IMR-90 (cell line): ENCODE results near the gene CLC. TPM values are rescaled to one million over a fixed set of nuclear protein-coding genes. Genes with fewer than 3 reads are reported as not detected.

ENCODE experiments used
- ATAC-seq: fragments of 200-7000 bp; cut with Tn5 transposase; 2 replicates; pipeline ENCODE4 v1.9.1; 2020; ENCODE audit warnings: low read depth, mild to moderate bottlenecking, moderate library complexity
- BruUV-seq: library from RNA; stranded (reverse); fragments of 400-500 nt; replicated peaks from 2 replicates; lab custom pipeline; 2021; lab: Mats Ljungman, UMichigan
- CTCF ChIA-PET: fragments of 300-600 bp; formaldehyde crosslinking; extraction: SDS; loops from one replicate; lab custom pipeline; 2021; ENCODE audit warnings: antibody characterized with exemption; lab: Yijun Ruan, JAX
- POLR2A ChIA-PET: fragments of 300-600 bp; sonication (Branson Sonifier 250); formaldehyde crosslinking; loops from one replicate; lab custom pipeline; 2022; ENCODE audit warnings: antibody characterized with exemption; ENCODE audit not compliant: unreplicated experiment; lab: Charles Lee
- DNase-seq: peaks from one replicate; pipeline ENCODE4 v3.0.0; 2013
- H2AFZ ChIP-seq: replicated peaks from 2 replicates; pipeline ENCODE3; 2013; ENCODE audit warnings: low read length, mild to moderate bottlenecking; ENCODE audit not compliant: poor library complexity
- H2AK5ac ChIP-seq: 2 replicates; pipeline ENCODE4 v1.6.1; 2013; ENCODE audit warnings: low read depth, low read length, inconsistent platforms
- H2AK9ac ChIP-seq: replicated peaks from 2 replicates; pipeline ENCODE3; 2013; ENCODE audit warnings: mild to moderate bottlenecking, low read depth, low read length, moderate library complexity; ENCODE audit not compliant: poor library complexity
- H2BK120ac ChIP-seq: 2 replicates; pipeline ENCODE4 v1.6.1; 2013; ENCODE audit warnings: low read depth, low read length, inconsistent platforms
- H2BK15ac ChIP-seq: 3 replicates; pipeline ENCODE4 v1.6.1; 2013; ENCODE audit warnings: low read depth, low read length, inconsistent platforms
- H2BK20ac ChIP-seq: 2 replicates; pipeline ENCODE4 v1.6.1; 2013; ENCODE audit warnings: low read depth, mild to moderate bottlenecking, inconsistent platforms, low read length, moderate library complexity
- H2BK5ac ChIP-seq: 2 replicates; pipeline ENCODE4 v1.6.1; 2013; ENCODE audit warnings: mild to moderate bottlenecking, low read depth, low read length, inconsistent platforms; ENCODE audit not compliant: poor library complexity, severe bottlenecking
- H3K14ac ChIP-seq: replicated peaks from 2 replicates; pipeline ENCODE4 v1.6.1; 2013; ENCODE audit warnings: low read depth, low read length, inconsistent platforms
- H3K18ac ChIP-seq: 2 replicates; pipeline ENCODE4 v1.6.1; 2013; ENCODE audit warnings: low read depth, low read length, control low read depth
- H3K23ac ChIP-seq: 2 replicates; pipeline ENCODE4 v1.6.1; 2013; ENCODE audit warnings: low read depth, low read length, inconsistent platforms
- H3K27ac ChIP-seq: 2 replicates; pipeline ENCODE4 v1.5.1; 2013; ENCODE audit warnings: mild to moderate bottlenecking, control low read depth, low read length; ENCODE audit not compliant: insufficient read depth
- H3K27me3 ChIP-seq: 2 replicates; pipeline ENCODE4 v1.6.1; 2013; ENCODE audit warnings: low read length; ENCODE audit not compliant: control insufficient read depth, insufficient read depth
- H3K36me3 ChIP-seq: 2 replicates; pipeline ENCODE4 v1.6.1; 2013; ENCODE audit warnings: low read length, mixed read lengths; ENCODE audit not compliant: control insufficient read depth, insufficient read depth
- H3K4ac ChIP-seq: 2 replicates; pipeline ENCODE4 v1.6.1; 2013; ENCODE audit warnings: low read depth, low read length, inconsistent platforms
- H3K4me1 ChIP-seq: 2 replicates; pipeline ENCODE4 v1.6.1; 2013; ENCODE audit warnings: low read length, mixed read lengths; ENCODE audit not compliant: control insufficient read depth, insufficient read depth
- H3K4me2 ChIP-seq: 2 replicates; pipeline ENCODE4 v1.6.1; 2013; ENCODE audit warnings: low read depth, mild to moderate bottlenecking, control low read depth, low read length, moderate library complexity
- H3K4me3 ChIP-seq: 2 replicates; pipeline ENCODE4 v1.5.1; 2013; ENCODE audit warnings: low read depth, mild to moderate bottlenecking, control low read depth, low read length, moderate library complexity; ENCODE audit not compliant: insufficient read depth
- H3K56ac ChIP-seq: 2 replicates; pipeline ENCODE4 v1.6.1; 2013; ENCODE audit warnings: low read length, inconsistent platforms; ENCODE audit not compliant: insufficient read depth; ENCODE audit errors: extremely low read depth
- H3K79me1 ChIP-seq, 2 experiments: 2 replicates each; pipeline ENCODE4 v1.6.1; 2013; ENCODE audit warnings: low read length in 2 of 2, inconsistent platforms in 1 of 2, low read depth in 1 of 2
- H3K9ac ChIP-seq: 2 replicates; pipeline ENCODE4 v1.6.1; 2013; ENCODE audit warnings: low read depth, low read length, control low read depth
- H3K9me1 ChIP-seq: 2 replicates; pipeline ENCODE4 v1.6.1; 2013; ENCODE audit warnings: low read length, inconsistent platforms; ENCODE audit not compliant: insufficient read depth
- H3K9me3 ChIP-seq: 2 replicates; pipeline ENCODE4 v1.6.1; 2013; ENCODE audit warnings: low read length; ENCODE audit not compliant: control insufficient read depth, insufficient read depth
- H4K20me1 ChIP-seq: 2 replicates; pipeline ENCODE4 v1.6.1; 2013; ENCODE audit warnings: low read length, inconsistent platforms; ENCODE audit not compliant: insufficient read depth
- H4K5ac ChIP-seq: 2 replicates; pipeline ENCODE4 v1.6.1; 2013; ENCODE audit warnings: mild to moderate bottlenecking, low read depth, low read length, control low read depth
- H4K8ac ChIP-seq, 2 experiments: 2 replicates each; pipeline ENCODE4 v1.6.1; 2013; ENCODE audit warnings: low read depth in 2 of 2, low read length in 2 of 2, control low read depth in 1 of 2, inconsistent platforms in 1 of 2
- H4K91ac ChIP-seq: 2 replicates; pipeline ENCODE4 v1.6.1; 2013; ENCODE audit warnings: low read depth, low read length, inconsistent platforms; ENCODE audit not compliant: insufficient read depth
- BHLHE40 ChIP-seq: fragments of 150-350 bp; IDR thresholded peaks from 2 replicates; pipeline ENCODE4 v1.6.1; 2016; ENCODE audit warnings: mild to moderate bottlenecking, low read depth, low read length
- CHD1 ChIP-seq: IDR thresholded peaks from 2 replicates; pipeline ENCODE4 v1.6.1; 2012; ENCODE audit warnings: low read depth, low read length, improper control_type of control experiment
- MAZ ChIP-seq: IDR thresholded peaks from 2 replicates; pipeline ENCODE4 v1.6.1; 2012; ENCODE audit warnings: low read depth, mild to moderate bottlenecking, low read length, improper control_type of control experiment, moderate library complexity, borderline replicate concordance
- RAD21 ChIP-seq: IDR thresholded peaks from 2 replicates; pipeline ENCODE4 v1.6.1; 2012; ENCODE audit warnings: low read length, improper control_type of control experiment
- RCOR1 ChIP-seq: IDR thresholded peaks from 2 replicates; pipeline ENCODE4 v1.6.1; 2012; ENCODE audit warnings: mild to moderate bottlenecking, low read length, improper control_type of control experiment; ENCODE audit not compliant: insufficient replicate concordance
- SMC3 ChIP-seq: fragments of 150-350 bp; IDR thresholded peaks from 2 replicates; pipeline ENCODE4 v1.6.1; 2016; ENCODE audit warnings: low read depth, mild to moderate bottlenecking, antibody characterized with exemption, low read length, moderate library complexity
- USF2 ChIP-seq: fragments of 150-350 bp; IDR thresholded peaks from 2 replicates; pipeline ENCODE4 v1.6.1; 2017; ENCODE audit warnings: mild to moderate bottlenecking, antibody characterized with exemption, low read length, low read depth
- WGBS, 2 experiments: methylation state at CpG; one replicate each; pipeline versions ENCODE4 v1.1.5 to v1.1.7; 2013; ENCODE audit warnings: missing lambda C conversion rate in 2 of 2; ENCODE audit not compliant: insufficient read length in 1 of 2; ENCODE audit errors: extremely low coverage in 2 of 2; 5-methylcytosine and 5-hydroxymethylcytosine counted together
- dilution Hi-C: fragments of 300-500 bp; cut with HindIII; formaldehyde crosslinking; loops from one replicate; pipeline ENCODE4 v1.14.3; 2018; ENCODE audit warnings: low sequenced_read_pairs; ENCODE audit not compliant: unreplicated experiment
- in situ Hi-C: fragments of 300-500 bp; cut with MboI; formaldehyde crosslinking; loops from 3 replicates; pipeline ENCODE4 v1.14.3; 2019; ENCODE audit warnings: low sequenced_read_pairs, inconsistent platforms, mixed read lengths
- intact Hi-C: fragments of 100-400 bp; cut with micrococcal nuclease; formaldehyde crosslinking; loops from 2 replicates; pipeline ENCODE4 v1.10.0; 2022
- polyA plus RNA-seq, 3 experiments: library from polyadenylated mRNA; depleted of rRNA; stranded (reverse); fragments of >200 nt; gene quantifications; 2 replicates each; pipeline ENCODE4 v1.2.3, GENCODE V29; 2012; ENCODE audit warnings: low replicate concordance in 1 of 3
- total RNA-seq: library from RNA; depleted of rRNA; stranded (reverse); fragments of >200 nt; gene quantifications from 2 replicates; pipeline ENCODE4 v1.2.3, GENCODE V29; 2012

Gene CLC
- total and polyA plus RNA-seq, 2 of the 4 experiments (the other 2 are of a cell fraction): not detected

DNA sequence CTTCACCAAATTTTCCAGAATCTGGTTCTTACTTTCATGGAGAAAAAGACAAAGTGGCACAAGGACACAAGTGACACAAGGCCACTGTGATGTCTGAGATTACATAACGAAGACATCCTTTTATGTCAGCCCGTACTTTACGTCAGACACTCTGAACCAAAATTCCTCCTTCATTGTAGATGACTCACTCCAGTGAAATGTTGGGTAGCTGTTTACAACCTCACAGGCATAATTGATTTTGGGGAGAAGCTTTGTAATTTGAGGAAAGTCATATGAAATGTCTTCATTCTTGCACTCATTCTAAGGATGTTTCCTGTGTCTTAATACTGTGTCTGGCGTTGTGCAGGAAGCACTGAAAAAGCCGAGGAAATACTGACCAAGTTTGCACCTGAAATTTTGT lies 53.6 kb downstream of the CLC start:
- in situ Hi-C loops: no loop called here
- Histone ChIP-seq H3K27ac (no peak overlapping the region), H2AK9ac (no peak overlapping the region), H3K4me1 (no peaks in the 10 kb centered on the region), H2BK5ac (no peak overlapping the region), H4K91ac (no peak overlapping the region), H3K27me3 (no peaks in the 10 kb centered on the region), H2BK20ac (no peak overlapping the region), H4K20me1 (no peaks in the 10 kb centered on the region), H3K36me3 (no peaks in the 10 kb centered on the region), H3K9ac (no peak overlapping the region), H2BK120ac (no peak overlapping the region), H2AK5ac (no peak overlapping the region), H2AFZ (no peak overlapping the region), H3K9me1 (no peaks in the 10 kb centered on the region), H4K8ac (no peak overlapping the region), H3K4ac (no peak overlapping the region), H3K4me3 (no peak overlapping the region), H3K4me2 (no peak overlapping the region), H3K79me1 (no peaks in the 10 kb centered on the region), H3K56ac (no peak overlapping the region), H3K9me3 (no peaks in the 10 kb centered on the region), H3K23ac (no peak overlapping the region), H2BK15ac (no peak overlapping the region), H3K18ac (no peak overlapping the region), H3K14ac (no peak overlapping the region), H4K5ac (no peak overlapping the region)
- no peak for DNase-seq
- ATAC-seq: no peak
- no CpG with 5 or more reads among the region's 5 CpGs for WGBS, 2 experiments
- ChIA-PET CTCF (no interaction called here), POLR2A (no interaction called here)
- no TSS peak for BruUV-seq
- dilution Hi-C loops: no loop called here
- intact Hi-C loops: no loop called here
- TF ChIP-seq CHD1 (no peak), RCOR1 (no peak), USF2 (no peak), SMC3 (no peak), MAZ (no peak), RAD21 (no peak), BHLHE40 (no peak)
